A549 treated with Hydrocortisone at 1 μM for 4 hours (cell line): ENCODE data around the gene FAM199X. TPM values are rescaled to one million over a fixed set of nuclear protein-coding genes. Genes with fewer than 3 reads are reported as not detected.

Source experiments
- total RNA-seq: library from RNA; stranded (reverse); fragments of 200-300 nt; extraction: Qiagen RNA extraction; gene quantifications from 5 replicates; pipeline ENCODE4 v1.2.3, GENCODE V29; 2022

FAM199X gene
- total RNA-seq, result 13.3 to 19.8 TPM (median 18.3 TPM) in 5 replicates

GRCh38 chrX:104165894-104166734, at the start of gene FAM199X:
FAM199X (plus strand) TSS chrX:104166453; CDS start chrX:104166786, 333 bp downstream.

DNA sequence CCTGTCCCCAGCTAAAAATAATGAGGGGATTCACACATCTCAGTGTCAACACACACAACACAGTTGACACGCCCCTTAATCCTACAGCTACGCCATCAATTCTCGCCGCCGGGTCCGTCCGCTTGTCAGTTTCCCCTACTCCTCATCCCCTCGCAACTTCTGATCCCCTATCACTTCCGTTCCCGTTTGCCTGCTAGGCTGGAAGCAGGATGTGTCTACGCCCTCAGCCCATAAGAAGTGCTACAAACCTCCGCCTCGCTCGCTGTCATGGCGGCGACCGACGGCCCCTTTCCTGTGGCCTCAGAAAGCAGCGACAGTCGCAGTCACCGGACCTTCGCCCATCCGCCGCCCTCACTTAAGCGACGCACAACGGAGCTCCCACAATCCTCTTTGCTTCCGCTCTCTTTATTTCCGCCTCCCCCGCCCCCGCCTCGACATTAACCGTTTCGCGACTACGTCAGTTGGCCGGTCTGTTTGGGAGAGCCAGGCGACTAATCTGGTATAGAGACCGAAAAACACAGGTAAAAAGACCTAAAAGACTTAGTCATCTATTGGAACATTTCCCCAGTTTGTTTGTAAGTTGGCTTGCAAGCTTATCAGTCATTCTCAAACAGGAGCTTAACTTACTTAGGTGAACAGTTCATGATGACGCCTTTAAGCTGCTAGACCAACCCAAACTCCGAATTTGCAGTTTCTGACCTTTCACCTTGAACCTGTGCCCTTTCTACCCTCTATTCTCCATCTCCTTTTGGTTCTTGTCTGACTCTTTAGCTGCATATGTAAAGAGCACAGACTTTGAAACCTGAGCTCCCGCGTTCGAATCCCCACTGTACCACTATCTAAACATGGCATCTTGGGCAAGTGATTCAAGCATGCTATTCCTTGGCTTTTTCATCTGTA, 9.4 kb upstream of the FAM199X start, which contains the start of gene SLC25A53:
Gene SLC25A53 (minus strand): TSS at position 380 of the 900 bp plus-strand sequence. CDS start 51,752 bp downstream, outside the sequence.

Other genes starting within 250 kb of the FAM199X start
- gene TMSB15B, start 203.8 kb upstream of the FAM199X start, total RNA-seq, result 5.5 to 6.6 TPM (median 6.4 TPM) in 5 replicates
- not detected in 5 replicates for gene H2BW1, start 152.7 kb upstream of the FAM199X start, total RNA-seq
- gene H2BW2, start 126.5 kb upstream of the FAM199X start, total RNA-seq, result not detected in 5 replicates
- 0.05 to 0.29 TPM (median 0.10 TPM) in 5 replicates for gene TMSB15C, start 90.2 kb upstream of the FAM199X start, total RNA-seq
- 0.12 to 0.16 TPM (median 0.13 TPM) in 3 of 5 replicates, not detected in the others for gene ZCCHC18, start 53.9 kb upstream of the FAM199X start, total RNA-seq
- 3.7 to 5.8 TPM (median 4.0 TPM) in 5 replicates for gene SLC25A53, start 9.4 kb upstream of the FAM199X start, total RNA-seq
- gene ESX1, start 88.5 kb downstream of the FAM199X start, total RNA-seq, result 0.06 to 0.08 TPM in 2 of 5 replicates, not detected in the others